Stimulated activated CD4-positive, alpha-beta T cell treated with anti-CD3 and anti-CD28 coated beads, Interleukin-12 subunit alpha, Interleukin-12 subunit beta, amount 100 ng/mL, for 24 hours (primary cell): Measurements from ENCODE around the gene SEC14L1.
"Not testable (repeated sequence)": the region's sequence is repeated elsewhere in the genome, so short reads cannot be mapped to it uniquely, and the experiment has no call there.

ENCODE experiments used
- DNase-seq, 2 experiments: peaks; one replicate each; pipeline ENCODE4 v3.0.0-alpha.2; 2020; ENCODE audit warnings: low read depth in 2 of 2

Gene SEC14L1

DNA sequence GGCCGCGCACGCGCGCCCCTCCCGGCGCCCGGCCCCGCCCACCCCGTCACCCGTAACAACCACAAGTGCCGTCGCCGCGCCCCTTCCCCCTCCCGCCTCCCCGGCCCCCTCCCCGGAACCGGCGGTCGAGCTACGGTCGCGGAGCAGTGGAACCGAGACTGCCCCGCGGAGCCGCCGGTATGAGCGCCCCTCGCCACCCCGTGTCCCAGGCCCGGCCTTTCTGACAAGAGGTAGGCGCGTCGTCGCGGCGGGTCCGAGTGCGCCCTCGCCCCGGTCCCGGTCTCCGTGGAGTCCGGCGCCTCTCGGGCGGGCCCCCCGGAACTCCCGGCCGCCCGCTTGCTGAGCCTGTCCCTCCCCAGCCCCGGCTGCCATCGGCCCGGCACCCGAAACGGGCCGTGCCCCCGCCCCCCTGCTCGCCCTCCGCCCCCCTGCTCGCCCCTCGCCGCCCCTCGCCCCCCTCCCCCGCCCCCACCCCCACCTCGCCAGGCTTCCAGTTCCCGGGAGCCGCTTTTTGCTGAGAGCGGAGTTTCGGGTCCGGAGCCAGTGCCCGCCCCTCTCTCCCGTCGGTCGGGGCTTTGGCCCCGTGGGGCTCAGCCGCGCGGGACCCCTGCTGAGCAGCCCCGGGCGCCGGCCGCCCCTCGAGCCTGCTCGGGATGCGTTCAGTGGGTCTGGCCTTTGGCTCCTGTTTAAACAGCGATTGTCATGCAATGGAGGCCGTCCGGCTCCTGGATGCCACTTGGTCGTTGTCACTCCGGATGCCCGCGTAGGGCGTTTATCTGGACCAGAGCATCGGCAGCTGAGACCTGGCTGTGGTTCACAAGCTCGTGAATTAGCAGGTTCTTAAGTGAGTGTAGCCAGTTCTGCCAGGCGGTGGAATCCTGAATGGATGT is at the start of gene SEC14L1:
TSS of gene SEC14L1 (plus strand) at position 92 of the 890 bp plus-strand sequence. CDS start 2,628 bp downstream, outside the sequence.
- peak in 1 of 2 experiments; percentile 15 for DNase-seq

DNA sequence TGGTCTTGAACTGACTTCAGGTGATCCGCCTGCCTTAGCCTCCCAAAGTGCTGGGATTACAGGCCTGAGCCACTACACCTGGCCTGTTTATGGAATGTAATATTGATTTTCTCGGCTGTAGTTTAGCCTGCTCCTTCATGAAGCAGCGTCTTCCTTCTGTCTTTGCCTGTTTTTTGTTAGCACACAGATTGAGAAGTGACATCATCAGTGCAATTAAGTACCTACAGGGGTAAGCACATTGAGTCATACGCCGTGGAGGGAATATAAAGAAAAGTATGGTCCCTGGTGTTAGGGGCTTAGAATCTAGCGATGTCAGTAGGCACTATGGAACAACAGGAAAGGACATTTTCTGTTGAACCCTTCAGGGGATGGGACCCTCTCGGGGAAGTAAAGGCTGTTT is 48.7 kb upstream of the SEC14L1 start:
- no peak for DNase-seq

DNA sequence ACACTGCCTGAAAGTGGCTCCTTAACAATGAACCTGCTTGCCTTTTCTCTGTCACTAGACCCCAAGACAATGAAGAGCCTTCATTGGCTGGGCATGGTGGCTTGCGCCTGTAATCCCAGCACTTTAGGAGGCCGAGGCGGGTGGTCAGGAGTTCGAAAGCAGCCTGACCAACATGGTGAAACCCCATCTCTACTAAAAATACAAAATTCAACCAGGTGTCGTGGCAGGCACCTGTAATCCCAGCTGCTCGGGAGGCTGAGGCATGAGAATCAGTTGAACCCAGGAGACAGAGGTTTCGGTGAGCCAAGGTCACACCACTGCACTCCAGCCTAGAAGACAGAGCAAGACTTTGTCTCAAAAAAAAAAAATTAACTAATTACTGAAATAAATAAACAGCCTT is 45.3 kb upstream of the SEC14L1 start:
- DNase-seq: no peak

DNA sequence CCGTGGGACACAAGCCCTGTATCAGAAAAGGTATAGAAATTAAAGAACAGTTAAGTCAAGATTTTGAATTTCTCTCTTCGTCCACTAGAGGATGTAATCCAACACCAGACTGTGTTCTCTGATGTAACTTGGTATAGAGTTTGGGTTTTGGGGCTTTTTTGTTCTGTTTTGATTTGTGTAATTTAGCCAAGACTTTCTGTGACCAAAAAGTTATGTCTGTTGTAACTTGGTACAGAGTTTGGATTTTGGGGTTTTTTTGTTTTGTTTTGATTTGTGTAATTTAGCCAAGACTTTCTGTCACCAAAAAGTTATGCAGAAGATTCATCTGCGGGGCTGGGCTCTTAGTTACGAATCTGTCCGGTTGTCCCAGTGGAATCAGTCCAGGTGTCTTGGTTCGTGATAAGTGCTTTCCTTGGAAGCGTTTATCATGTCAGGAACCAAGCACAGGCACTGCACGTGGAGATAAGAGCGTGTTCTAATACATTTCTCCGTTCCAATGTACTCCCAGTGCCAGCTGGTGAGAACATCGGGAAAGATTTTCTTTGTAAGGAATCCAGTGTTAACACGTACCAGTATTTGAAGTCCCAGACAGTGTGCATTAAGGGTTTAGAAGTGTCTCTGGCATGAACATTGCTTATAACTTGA is 44.1 kb upstream of the SEC14L1 start:
- no peak for DNase-seq

- no peak for DNase-seq
These were observed 43.1 kb upstream of the SEC14L1 start for GRCh38 chr17:77097631-77098180.

DNA sequence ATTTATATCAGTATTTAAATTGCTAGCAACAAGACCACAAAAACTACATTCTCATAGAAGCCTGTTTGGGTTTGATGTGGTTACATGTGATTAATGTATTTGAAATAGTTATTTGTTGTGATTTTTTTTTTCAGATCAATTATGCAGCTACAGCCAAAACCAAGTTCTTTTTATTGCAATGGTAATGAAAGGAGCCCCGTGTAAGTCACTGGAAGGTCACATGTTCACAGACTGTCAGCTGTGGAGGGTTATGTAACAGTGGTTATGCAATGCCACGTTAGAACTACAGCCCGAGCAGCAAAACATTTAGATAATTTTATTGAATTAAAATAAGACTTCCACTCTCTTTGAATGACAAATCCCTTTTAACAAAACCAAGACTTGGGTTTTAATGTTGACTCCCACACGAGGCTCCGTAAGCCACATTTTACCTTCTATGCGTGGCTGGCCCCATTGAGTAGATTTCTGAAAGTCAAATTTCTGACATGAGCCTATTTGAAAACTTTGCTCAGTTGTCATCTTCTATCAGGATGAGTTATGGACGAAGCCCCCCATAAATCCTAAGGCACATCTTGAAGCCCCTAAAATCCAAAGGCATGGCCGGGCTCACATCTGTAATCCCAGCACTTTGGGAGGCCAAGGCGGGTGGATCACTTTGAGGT is 41.8 kb upstream of the SEC14L1 start:
- DNase-seq: no peak

GRCh38 chr17:77099997-77100396 is 40.8 kb upstream of the SEC14L1 start:
- no peak for DNase-seq

- DNase-seq: no peak
These were observed 39.0 kb upstream of the SEC14L1 start for GRCh38 chr17:77101521-77102410.

- DNase-seq: not testable (repeated sequence)
These were observed 38.2 kb upstream of the SEC14L1 start for GRCh38 chr17:77102411-77103134.

- no peak for DNase-seq
These were observed 35.1 kb upstream of the SEC14L1 start for GRCh38 chr17:77105706-77106105.

DNA sequence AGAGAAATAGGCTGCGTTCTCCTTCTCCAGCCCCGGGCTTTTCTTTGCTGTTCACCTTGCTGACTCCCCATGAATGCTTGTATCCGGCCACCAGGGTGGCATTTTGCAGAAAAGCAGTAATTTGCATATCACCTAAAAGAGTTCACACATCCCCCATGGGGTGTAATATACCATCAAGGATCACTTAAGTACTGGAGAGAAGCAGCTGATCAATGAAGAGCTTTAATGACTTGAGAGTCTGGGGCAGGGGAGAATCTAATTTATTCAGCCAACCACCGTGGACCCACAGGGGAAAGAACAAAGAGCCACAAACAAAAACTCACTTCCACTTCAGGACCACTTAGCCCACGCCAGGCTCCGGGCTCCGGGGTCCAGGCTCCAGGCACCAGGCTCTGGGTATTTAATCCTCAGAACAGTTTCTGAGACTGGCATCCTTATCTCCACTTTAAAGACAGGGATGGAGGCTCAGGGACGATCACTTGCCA is 33.9 kb upstream of the SEC14L1 start:
- DNase-seq: no peak

- peak in 1 of 2 experiments; percentile 38 for DNase-seq
These were observed 33.0 kb upstream of the SEC14L1 start for GRCh38 chr17:77107506-77108433.

GRCh38 chr17:77109159-77109759 is 31.5 kb upstream of the SEC14L1 start:
- DNase-seq: no peak

DNA sequence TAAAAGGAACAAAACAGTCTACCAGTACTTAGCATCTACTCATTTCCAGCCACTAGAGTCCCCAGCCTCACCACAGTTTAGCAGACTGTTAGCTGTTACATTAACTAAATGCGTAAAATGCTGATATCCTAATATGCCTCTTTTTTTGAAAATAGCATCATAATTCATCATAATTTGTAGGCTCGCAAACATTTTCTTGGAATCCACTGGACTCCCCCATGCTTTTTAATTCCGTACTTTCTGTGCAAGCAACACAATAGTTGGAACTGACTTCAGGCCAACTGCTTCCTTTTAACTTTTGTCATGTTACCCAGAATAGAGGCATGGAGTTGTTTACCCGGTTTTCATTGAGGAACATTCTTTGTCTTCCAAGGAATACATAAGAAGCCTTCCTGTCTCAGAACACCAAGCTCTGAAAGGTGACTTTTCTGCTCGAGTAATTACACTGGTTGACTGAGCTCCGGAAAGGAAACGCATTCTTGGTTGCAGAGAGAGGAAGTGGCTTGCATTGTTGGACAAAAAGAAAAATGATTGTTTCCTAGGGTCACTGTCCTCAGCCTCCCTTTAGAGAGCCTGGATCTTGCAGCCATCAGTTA is 30.9 kb upstream of the SEC14L1 start:
- DNase-seq: no peak

DNA sequence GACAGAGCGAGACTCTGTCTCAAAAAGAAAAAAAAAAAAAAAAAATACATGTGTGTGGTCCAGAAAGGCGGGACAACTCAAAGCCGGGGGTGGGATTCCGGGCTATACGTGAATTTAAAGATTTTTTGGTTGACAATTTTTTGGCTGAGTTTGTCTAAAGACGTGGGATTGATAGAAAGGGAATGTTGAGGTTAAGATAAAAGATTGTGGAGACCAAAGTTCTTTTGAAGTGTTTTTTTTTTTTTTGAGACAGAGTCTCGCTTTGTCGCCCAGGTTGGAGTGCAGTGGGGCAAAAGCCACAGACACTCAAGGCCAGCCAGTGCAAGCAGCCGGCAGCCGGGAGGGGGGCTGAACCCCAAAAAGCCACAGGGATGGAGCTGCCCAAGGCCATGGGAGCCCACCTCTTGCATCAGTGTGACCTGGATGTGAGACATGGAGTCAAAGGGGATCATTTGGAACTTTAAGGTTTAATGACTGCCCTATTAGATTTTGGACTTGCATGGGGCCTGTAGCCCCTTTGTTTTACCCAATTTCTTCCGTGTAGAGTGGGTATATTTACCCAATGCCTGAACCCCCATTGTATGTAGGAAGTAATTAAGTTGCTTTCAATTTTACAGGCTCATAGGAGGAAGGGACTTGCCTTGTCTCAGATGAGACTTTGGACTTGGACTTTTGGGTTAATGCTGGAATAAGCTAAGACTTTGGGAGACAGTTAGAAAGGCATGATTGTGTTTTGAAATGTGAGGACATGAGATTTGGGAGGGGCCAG is 29.4 kb upstream of the SEC14L1 start:
- DNase-seq: not testable (repeated sequence)

DNA sequence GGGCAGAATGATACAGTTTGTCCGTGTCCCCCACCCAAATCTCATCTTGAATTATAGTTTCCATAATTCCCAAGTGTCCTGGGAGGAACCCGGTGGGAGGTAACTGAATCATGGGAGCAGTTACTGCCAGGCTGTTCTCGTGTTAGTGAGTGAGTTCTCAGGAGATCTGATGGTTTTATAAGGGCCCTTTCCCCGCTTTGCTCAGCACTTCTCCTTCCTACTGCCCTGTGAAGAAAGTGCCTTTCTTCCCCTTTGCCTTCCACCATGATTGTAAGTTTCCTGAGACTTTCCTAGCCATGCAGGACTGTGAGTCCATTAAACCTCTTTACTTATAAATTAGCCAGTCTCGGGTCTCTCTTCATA is 28.9 kb upstream of the SEC14L1 start:
- DNase-seq: no peak

- no peak for DNase-seq
These were observed 25.3 kb upstream of the SEC14L1 start for GRCh38 chr17:77115510-77115909.

DNA sequence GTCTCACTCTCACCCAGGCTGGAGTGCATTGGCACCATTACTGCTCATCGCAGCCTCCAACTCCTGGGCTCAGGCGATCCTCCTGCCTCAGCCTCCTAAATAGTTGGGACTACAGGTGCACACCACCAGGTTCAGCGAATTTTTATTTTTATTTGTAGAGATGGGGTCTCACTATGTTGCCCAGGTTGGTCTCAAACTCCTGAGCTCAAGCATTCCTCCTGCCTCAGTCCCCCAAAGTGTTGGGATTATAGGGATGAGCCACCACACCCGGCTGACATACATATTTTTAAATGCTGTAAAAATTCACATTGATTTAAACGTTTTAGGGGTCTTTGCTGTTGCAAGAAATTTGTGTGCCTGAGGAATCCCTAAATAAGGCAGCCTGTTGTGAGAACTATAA is 24.8 kb upstream of the SEC14L1 start:
- no peak for DNase-seq
